Central memory CD4-positive, alpha-beta T cell (primary cell): ENCODE results near the gene COG4.
"Not testable (repeated sequence)": the region's sequence is repeated elsewhere in the genome, so short reads cannot be mapped to it uniquely, and the experiment has no call there.

Experiments
- DNase-seq: peaks from one replicate; pipeline ENCODE4 v3.0.0; 2022

Gene COG4

DNA sequence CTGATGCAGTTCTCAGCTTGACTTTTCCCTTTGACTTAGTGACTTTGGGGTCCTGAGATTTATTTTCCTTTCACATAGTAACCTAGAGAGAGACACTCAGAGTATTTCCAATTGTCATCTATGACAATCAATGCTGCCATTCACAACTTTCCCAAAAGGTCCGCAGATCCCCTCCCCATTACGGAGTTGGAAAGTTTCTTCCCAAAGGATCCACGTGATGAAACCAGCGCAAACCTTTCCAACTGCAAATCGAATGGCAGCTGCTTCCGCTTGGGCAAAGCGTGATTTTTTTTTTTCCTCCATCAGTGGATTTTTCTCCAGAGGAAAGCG, 69.5 kb downstream of the COG4 start:
- no peak for DNase-seq

DNA sequence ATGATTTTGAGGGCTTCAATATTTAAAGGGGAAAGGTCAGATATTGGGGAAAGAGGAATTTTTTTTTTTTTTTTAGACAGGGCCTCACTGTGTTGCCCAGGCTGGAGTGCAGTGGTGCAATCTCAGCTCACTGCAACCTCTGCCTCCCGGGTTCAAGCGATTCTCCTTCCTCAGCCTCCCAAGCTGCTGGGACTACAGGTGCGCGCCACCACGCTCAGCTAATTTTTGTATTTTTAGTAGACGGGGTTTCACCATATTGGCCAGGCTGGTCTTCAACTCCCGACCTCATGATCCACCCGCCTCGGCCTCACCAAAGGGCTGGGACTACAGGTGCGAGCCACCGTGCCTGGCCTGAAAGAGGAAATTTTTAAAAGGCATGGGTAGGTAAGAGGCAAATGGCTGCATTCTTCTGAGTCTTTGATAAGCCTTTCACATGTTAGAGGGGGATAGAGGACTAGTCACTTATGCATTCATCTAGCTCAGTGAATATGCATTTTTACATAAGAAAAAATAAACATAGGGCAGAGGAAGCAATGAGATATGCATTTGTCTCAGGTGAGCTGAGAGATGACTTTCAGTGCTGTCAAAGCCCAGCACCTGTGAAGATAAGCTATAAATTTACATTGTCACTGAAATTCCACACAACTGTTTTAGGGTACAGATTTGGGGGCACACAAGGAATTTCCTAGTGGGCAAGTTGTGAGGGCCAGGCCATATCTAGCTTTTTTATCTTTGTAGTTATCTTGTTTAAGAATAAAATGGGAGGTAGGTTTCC, 70.0 kb downstream of the COG4 start:
- DNase-seq = no peak

DNA sequence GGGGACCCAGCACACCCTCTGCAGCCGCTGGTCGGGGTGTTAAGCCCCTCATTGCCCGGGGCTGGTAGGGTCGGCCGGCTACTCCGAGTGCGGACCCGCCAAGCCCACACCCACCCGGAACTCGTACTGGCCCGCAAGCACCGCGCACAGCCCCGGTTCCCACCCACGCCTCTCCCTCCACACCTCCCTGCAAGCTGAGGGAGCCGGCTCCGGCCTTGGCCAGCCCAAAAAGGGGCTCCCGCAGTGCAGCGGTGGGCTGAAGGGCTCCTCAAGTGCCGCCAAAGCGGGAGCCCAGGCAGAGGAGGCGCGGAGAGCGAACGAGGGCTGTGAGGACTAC, 72.4 kb downstream of the COG4 start:
- not testable (repeated sequence) for DNase-seq

DNA sequence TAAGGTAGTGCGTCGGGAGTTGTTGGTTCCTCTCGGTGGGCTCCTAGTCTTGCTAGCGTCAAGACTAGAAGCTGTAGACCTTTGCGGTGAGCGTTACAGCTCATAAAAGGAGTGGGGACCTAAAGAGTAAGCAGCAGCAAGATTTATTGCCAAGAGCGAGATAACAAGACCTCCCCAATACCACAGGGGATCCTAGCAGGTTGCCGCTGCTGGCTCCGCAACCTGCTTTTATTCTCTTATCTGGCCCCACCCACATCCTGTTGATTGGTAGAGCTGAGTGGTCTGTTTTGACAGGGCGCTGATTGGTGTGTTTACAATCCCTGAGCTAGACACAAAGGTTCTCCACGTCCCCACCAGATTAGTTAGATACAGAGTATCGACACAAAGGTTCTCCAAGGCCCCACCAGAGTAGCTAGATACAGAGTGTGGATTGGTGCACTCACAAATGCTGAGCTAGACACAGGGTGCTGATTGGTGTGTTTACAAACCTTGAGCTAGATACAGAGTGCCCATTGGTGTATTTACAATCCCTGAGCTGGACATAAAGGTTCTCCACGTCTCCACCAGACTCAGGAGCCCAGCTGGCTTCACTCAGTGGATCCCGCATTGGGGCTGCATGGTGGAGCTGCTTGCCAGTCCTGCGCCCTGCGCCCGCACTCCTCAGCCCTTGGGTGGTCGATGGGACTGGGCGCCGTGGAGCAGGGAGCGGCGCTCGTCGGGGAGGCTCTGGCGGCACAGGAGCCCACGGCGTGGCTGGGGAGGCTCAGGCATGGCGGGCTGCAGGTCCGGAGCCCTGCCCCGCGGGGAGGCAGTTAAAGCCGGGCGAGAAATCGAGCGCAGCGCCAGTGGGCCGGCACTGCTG, 73.0 kb downstream of the COG4 start:
- DNase-seq = not testable (repeated sequence)

DNA sequence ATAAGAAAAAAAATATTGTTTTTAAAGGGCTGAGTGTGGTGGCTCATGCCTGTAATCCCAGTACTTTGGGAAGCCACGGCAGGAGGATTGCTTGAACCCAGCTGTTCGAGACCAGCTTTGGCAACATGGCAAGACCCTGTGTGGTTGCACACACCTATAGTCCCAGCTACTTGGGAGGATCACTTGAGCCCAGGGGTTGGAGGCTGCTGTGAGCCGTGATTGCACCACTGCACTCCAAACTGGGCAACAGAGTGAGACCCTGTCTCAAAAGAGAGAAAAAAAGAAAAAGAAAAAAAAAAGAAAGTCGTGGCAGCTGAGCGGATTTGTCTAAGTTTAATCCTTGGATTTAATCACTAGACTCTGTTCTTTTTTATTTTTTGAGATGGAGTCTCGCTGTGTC, 75.3 kb downstream of the COG4 start:
- DNase-seq = no peak

DNA sequence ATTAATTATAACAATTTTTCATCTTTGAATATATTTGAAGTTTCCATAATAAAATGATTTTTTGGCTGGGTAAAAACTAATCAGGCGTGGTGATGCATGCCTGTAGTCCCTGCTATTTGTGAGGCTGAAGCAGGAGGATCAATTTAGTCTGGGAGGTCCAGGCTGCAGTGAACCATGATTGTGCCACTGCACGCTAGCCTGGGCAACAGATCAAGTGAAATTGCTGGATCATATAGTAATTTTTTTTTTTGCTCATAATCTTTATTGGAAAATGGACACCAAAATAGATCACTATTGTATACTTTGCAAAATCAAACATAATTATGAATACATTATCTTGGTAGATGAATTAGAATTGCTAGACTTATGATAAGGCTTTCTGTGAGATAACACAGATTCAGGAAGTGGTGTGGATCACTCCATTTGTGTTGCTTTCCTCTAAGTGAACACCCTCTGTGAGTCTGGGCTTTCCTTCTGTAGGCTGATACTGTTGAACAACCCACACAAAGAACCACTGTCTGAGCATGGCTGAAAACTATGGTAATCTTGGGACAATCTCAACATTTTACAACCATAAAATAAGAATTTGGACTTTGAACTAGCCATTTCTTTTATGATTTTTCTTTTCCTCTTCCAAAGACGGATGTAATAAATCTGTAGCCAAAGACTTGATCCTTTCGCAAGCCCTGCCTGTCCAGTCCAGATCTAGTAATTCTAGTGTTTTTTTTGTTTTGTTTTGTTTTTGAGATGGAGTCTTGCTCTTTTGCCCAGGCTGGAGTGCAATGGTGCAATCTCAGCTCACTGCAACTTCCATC, 78.9 kb downstream of the COG4 start:
- DNase-seq = no peak

DNA sequence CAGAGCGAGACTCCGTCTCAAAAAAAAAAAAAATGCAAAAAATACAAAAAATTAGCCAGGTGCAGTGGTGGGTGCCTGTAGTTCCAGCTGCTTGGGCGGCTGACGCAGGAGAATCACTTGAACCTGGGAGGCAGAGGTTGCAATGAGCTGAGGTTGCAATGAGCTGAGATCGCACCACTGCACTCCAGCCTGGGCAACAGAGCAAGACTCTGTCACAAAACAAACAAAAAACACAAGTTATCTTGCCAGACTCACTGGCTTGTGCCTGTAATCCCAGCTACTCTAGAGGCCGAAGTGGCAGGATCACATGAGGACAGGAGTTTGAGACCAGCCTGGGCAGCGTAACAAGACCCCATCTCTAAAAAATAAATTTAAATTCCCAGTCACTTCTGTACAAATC, 81.0 kb downstream of the COG4 start:
- no peak for DNase-seq

DNA sequence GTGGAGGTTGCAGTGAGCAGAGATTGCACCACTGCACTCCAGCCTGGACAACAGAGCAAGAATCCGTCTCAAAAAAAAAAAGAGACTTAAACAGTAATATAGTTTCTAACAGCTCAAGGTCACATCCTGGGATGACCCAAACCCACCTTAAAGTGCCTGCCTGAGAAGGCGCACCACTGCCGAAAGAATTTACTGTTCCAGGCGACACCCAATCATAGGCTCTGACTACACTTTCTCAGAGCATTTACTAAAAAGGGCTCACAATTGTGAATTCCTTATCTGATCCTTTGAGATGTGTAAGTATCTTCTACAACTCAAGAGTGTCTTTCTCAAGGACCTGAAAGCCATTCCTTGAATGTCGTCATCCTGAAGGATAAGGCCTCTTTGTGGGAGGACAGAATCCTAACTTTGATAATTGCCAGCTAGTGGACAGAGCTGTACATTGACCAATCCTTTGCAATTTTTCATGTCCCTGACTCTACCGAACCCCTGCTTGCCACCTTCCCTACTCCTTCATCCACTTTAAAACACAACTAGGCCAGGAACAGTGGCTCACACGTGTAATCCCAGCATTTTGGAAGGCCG, 81.9 kb downstream of the COG4 start:
- DNase-seq = no peak

DNA sequence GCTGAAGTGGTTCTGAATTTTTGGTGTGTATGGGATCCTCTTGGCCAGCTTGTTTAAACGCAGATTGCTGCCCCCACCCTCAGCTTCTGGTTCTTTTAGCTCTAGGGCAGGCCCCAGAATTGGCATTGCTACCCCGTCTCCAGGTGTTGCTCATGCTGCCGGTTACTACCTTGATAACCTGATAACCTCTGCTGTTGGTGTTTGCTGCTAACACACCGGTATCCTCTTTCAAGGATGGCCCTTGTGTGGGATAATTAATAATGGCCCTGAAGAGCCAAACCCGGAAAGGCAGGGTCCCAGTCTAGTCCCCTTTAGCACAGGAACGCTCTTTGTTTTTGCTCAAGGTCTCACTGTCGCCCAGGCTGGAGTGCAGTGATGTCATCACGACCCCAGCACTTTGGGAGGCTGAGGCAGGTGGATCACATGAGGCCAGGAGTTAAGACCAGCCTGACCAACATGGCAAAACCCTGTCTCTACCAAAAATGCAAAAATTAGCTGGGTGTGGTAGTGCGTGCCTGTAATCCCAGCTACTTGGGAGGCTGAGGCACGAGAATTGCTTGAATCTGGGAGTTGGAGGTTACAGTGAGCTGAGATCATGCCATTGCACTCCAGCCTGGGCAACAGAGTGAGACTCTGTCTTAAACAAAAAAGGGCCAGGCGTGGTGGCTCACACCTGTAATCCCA, 83.2 kb downstream of the COG4 start:
- DNase-seq = no peak

DNA sequence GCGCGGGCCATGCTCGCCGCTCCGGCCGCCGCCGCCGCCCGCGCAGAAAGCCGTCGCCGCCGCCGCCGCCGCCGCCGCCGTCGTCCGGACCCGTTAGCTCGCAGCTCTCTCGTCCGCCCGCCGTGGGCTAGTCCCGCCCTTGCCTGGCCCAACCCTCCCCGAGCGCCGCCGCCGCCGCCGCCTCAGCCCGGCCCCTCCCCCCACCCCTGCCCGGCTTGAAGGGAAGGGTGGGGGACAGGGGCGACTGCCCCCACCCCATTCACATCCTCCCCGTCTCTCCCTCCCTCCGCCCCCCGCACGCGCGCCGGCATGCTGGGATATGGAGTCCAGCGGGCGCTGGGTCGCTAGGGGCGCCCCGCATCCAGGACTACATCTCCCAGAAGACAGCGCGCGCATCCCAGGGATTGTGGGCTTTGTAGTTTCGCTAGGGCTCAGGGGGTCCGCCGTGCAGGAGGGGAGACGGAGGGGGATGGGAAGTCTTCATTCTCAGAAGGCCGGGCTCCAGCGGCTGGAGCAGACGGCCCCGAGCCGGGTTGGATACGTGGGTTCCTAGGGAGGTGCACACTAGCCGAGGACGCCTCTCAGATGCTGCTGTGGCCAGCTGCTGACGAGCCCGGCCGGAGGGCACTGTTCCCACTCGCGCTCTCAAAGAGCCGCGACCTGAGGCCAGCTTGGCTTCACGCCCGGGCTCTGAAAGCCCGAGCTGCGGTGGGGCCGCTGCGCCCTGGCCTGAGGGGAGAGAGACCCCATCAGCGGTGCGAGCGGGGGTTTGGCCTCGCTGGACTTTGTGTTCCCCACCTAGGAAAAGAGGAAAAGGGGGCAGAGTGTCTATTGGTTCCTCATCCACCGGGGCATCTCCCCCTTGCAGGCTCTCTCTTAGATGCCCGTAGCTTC, 84.1 kb downstream of the COG4 start, which contains the start of gene ST3GAL2:
TSS of gene ST3GAL2 (minus strand) at position 132 of the 894 bp plus-strand sequence. CDS start 40,570 bp downstream, outside the sequence.
- DNase-seq = peak; percentile 89

DNA sequence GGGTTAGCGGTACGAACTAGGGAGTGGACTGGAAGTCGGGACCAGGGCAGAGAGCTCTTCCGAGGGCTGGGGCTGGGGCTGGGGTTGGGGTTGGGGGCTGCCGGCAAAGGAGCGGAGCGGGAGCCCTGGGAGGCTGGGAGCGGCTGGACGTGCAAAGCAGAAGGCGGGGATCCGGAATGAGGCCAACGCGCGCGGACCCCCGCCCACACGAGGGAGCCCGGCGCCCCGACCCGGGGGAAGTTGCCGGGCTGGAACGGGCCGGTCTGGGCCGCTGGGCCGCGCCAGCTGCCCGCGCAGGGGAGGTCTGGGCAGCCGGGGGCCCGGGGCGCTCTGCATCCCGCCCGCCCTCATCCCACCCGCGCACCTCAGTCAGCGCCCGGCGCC, 84.8 kb downstream of the COG4 start:
- DNase-seq = no peak

DNA sequence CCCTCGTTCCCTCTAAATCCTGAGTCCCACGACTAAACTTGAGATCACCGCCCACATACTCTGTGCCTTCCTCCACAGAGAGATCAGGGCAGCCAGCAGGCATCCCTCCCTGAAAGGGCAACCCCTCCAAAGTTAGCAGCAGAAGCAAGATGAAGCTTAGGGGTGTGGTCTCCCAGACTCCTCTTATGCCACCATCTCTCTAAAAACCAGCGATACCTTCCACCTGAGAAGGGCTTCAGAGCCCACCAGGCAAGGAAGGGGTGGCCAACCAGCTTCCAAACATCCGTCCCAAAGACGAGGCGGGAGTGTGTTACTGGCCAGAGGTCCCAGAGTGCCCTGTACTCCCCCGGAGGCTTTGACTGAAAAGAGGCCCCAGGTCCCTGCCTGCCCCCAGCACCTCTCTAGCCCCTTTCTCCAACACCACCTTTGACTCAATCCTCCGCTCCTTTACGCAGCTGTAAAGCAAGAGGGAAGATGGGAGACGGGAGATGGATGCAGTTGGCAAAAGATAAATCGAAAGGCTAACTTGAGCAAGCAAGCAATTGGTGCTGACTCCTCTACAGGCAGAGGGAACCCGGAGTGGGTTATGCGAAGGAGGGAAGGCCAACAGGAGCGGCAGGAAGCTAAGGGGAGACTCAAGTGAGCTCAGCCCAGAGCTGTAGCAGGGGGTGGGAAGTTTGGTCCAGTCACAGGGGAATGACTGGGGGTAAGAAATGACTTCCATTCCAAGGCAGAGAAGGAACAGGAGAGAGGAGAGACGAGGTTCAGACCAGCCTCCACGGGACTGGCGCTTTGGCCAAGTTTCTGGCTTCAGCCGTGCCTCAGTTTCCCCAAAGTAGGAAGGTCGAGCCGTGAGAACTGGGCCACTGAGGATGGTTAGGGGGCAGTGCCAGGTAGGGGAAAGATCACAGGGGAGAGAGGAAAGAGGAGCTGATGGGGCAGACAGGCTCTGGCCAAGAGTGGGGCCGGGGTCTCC, 85.5 kb downstream of the COG4 start:
- no peak for DNase-seq

DNA sequence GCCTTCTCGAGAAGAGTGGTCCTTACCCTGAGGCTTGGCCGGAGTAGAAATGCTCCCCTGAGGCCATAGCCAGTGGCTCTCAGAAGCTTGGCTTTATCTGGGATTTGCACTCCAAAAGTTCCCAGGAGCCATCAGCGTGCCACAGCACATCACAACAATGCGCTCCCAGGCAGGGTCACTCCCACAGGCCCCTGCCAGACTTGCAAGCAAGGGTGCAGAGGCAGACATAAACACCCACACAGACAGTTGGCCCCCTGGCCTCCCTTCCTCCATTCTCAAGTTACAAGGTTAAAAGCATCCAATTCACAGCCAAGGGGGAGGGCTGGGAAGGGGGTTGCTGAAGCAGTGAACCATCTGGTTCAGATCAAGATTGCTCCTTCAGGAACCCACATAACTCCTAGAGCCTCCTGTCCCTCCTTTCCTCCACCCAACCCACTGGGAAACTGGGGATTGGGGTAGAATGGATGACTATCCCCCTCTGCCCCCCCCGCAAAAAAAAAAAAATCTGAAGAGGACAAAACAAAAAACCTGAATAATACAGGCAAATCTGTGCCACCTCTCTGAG, 86.3 kb downstream of the COG4 start:
- no peak for DNase-seq

DNA sequence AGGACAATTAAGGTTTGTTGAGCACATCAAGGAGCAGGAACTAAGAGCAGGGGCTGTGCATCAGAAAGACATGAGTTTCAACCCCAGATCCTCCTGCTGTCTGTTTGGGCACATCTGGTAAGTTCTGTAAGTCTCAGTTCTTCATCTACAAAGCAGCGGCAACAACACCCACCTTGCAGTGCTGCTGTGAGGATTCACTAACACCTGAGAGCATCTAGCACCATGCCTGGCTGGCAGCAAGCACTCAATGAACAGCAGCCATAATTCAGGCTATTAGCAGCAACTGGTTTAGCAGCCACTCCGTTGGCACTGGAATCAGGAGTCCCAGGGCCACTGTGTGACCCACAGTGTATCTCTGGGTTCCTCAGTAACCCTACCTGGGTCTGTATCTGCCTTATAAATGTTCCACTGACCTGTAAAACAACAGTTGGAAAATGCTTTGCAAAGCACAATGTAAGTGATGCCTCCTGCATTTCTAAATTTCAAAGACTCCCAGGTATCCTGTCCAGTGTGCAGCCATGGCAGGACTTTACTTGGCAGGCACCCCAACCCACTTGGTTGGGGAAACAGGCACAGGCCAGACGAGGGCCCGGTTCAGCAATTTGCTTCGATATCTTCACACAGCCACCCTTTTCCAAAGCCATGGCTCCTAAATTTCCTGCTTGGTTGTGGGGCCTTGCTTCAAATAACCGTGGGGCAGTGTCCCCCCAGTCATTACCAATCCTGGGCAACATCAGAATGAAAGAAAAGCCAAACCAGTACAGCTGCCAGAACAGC, 88.7 kb downstream of the COG4 start:
- DNase-seq = no peak

DNA sequence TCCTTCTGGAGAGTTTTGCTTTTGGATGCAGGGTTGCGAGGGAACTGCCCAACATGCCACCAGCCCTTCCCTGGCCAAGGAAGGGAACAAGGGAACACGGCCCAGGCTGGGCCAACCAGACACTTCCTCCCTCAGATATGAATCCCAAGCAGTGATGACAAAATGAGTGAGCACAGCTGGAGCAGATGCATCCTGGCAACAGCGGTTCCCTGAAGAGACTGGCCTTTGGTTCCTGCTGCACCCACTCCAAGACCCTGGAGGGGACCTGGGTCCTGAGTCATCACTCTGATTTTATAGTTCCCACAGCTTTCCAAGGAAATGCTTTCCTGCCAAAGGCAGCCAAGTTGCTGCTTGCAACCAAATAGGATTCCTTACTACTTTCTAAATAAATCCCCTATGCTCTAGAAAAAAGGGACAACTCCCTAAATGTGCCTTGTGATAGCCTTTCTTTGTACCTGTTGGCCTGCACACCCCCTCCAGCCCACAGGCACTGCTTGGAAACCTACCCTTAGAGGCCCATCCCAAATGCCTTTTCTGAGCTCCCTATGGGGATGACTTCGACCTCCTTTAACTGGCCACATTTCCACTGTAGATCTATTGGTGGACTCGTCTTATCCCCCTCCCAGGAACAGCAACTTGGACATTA, 89.8 kb downstream of the COG4 start:
- no peak for DNase-seq

DNA sequence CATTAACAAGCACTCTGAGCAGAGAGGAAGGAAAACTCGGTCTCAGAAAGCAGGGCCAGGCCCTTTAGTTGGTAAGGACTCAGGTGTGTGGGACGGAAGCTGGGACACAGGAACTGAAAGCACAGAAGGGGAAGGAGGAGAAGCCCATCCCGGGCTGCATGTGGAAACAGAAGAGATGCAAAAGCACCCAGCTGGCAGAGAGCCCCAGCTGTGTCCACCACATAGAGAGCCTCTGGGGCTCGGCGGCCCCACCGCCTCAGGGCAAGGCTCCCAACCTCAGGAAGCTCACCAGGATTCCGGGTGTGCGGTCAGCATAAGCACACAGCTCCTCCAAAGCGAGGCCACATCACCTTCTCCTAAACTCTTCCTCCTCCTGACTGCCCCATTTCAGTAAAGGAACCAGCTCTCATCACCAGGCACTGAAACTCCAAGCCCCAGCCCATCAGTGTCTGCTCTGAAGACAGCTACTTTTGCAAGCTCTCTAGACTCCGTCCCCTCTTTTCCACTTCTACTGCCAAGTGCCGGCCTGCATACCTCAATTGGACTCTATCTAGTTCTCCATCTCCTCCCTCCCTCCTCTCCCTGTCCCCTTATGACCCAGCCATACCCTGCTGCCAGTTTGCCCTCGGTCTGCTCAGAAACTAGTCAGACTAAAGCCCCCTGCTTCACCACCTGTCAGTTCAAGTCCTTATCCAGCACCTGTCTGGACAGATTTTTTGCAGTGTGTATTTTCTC, 90.5 kb downstream of the COG4 start:
- no peak for DNase-seq

DNA sequence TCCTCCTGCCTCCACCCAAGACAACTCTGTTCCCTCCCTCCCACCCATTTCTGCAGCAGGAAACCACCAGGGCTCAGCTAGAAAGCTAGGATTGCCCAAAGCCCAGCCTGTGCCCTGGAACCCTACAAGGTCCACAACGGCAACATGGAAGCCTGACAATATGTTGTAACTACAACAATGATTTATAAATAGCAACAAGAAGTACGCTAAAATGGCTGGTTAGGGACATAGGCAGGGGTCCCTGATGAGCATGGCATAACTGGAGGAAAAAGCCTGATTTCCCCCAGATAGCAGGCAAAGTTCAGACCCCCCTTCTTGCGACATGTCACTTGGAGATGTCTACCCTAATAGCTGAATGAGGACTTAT, 91.0 kb downstream of the COG4 start:
- no peak for DNase-seq
